ENCODE measurements around the gene SLC29A4.

- no peak for TF ChIP-seq CTCF (IDR thresholded peaks at IDR 0.05)
- TF ChIP-seq REST (IDR thresholded peaks at IDR 0.05; ENCODE audit: insufficient read depth in 1 of 2, low read depth in 2 of 2, low read length in 1 of 2), result no peak
- no peak for TF ChIP-seq SIN3A (IDR thresholded peaks at IDR 0.05; ENCODE audit: borderline replicate concordance, insufficient read depth, low read depth, low read length)
- TF ChIP-seq POLR2AphosphoS5 (IDR thresholded peaks at IDR 0.05; ENCODE audit: low read depth, low read length), result no peak
These were observed 34.4 kb upstream of the SLC29A4 start for GRCh38 chr7:5248201-5248885.
